K562 (cell line): ENCODE measurements around the gene MEA1. TPM values are rescaled to one million over a fixed set of nuclear protein-coding genes. Genes with fewer than 3 reads are reported as not detected.

Source experiments
- BHLHE40 ChIP-seq: IDR thresholded peaks from 2 replicates; pipeline ENCODE4 v1.6.1; 2011; ENCODE audit warnings: low read length, improper control_type of control experiment
- CEBPB ChIP-seq: fragments of 450-650 bp; IDR thresholded peaks from 2 replicates; pipeline ENCODE4 v1.6.1; 2016; ENCODE audit warnings: missing genetic modification characterization, missing compliant biosample characterization
- CEBPG ChIP-seq, 3 experiments: fragments of 200-800 bp in 1 of 3; sonication (Bioruptor generic) in 1 of 3; sonication (generic) in 1 of 3; formaldehyde crosslinking in 1 of 3; IDR thresholded peaks in 2 of 3; conservative IDR thresholded peaks in 1 of 3; 2 replicates each; pipeline versions ENCODE4 v1.6.1 to v1.8.0; 2016 to 2022; ENCODE audit warnings: missing compliant biosample characterization in 2 of 3, missing genetic modification characterization in 2 of 3, mild to moderate bottlenecking in 1 of 3, missing genetic modification reagents in 1 of 3
- CHD2 ChIP-seq: IDR thresholded peaks from 2 replicates; pipeline ENCODE4 v1.6.1; 2011; ENCODE audit warnings: low read depth, low read length
- CREM ChIP-seq: IDR thresholded peaks from 2 replicates; pipeline ENCODE4 v1.6.1; 2014; ENCODE audit warnings: antibody characterized with exemption, low read depth
- CXXC5 ChIP-seq: fragments of 250-450 bp; sonication (Bioruptor Pico); IDR thresholded peaks from 2 replicates; pipeline ENCODE4 v1.8.0; 2022; ENCODE audit warnings: inconsistent platforms, mild to moderate bottlenecking, moderate library complexity
- DACH1 ChIP-seq: fragments of 450-650 bp; IDR thresholded peaks from 2 replicates; pipeline ENCODE4 v1.6.1; 2018; ENCODE audit not compliant: partially characterized antibody
- DEAF1 ChIP-seq: fragments of 450-650 bp; formaldehyde crosslinking; IDR thresholded peaks from 2 replicates; pipeline ENCODE4 v1.4.0; 2020; ENCODE audit warnings: mild to moderate bottlenecking, moderate library complexity
- EGR1 ChIP-seq: fragments of 450-650 bp; conservative IDR thresholded peaks from 2 replicates; pipeline ENCODE4 v1.6.1; 2017; ENCODE audit warnings: mild to moderate bottlenecking
- FOXK2 ChIP-seq, 2 experiments: fragments of 450-650 bp; IDR thresholded peaks in 1 of 2; conservative IDR thresholded peaks in 1 of 2; 2 replicates each; pipeline ENCODE4 v1.6.1; 2016; ENCODE audit warnings: low read depth in 2 of 2, mild to moderate bottlenecking in 1 of 2
- HDGF ChIP-seq: fragments of 450-650 bp; IDR thresholded peaks from 2 replicates; pipeline ENCODE4 v1.6.1; 2016
- NR2C1 ChIP-seq, 2 experiments: fragments of 450-650 bp; IDR thresholded peaks; 2 replicates each; pipeline ENCODE4 v1.6.1; 2017; ENCODE audit warnings: mild to moderate bottlenecking in 2 of 2, antibody characterized with exemption in 1 of 2, inconsistent platforms in 1 of 2, missing compliant biosample characterization in 1 of 2, missing genetic modification characterization in 1 of 2
- SMAD2 ChIP-seq: fragments of 150-350 bp; IDR thresholded peaks from 2 replicates; pipeline ENCODE4 v1.6.1; 2014; ENCODE audit warnings: low read depth, mild to moderate bottlenecking, low read length
- TFAP4 ChIP-seq: sonication (generic); formaldehyde crosslinking; IDR thresholded peaks from 2 replicates; pipeline ENCODE4 v1.8.0; 2022; ENCODE audit warnings: missing genetic modification reagents, mild to moderate bottlenecking, moderate library complexity, borderline replicate concordance
- VEZF1 ChIP-seq: fragments of 200-800 bp; sonication (Bioruptor generic); IDR thresholded peaks from 2 replicates; pipeline ENCODE4 v1.6.1; 2017; ENCODE audit warnings: missing genetic modification characterization, missing compliant biosample characterization
- XRCC3 ChIP-seq: fragments of 450-650 bp; IDR thresholded peaks from 2 replicates; pipeline ENCODE4 v1.6.1; 2017; ENCODE audit warnings: mild to moderate bottlenecking, moderate library complexity
- ZNF134 ChIP-seq: fragments of 250-450 bp; sonication (Bioruptor Pico); conservative IDR thresholded peaks from 2 replicates; pipeline ENCODE4 v1.4.0; 2020
- ZNF609 ChIP-seq: sonication (generic); formaldehyde crosslinking; IDR thresholded peaks from 2 replicates; pipeline ENCODE4 v1.8.1; 2023; ENCODE audit warnings: missing genetic modification reagents, mild to moderate bottlenecking, borderline replicate concordance
- polyA plus RNA-seq, 8 experiments: library from polyadenylated mRNA; depleted of rRNA in 4 of 8; stranded (reverse) in 5 of 8; unstranded in 3 of 8; fragments of >200 nt; fragmentation: Nextera tagmentation in 2 of 8; fragmentation: Illumina TruSeq in 1 of 8; extraction: Ambion mirVana in 2 of 8; extraction: Trizol in 1 of 8; gene quantifications; 2 replicates each; pipeline versions ENCODE4 v1.2.1 to v1.2.3, GENCODE V29; 2011 to 2014; ENCODE audit warnings: inconsistent platforms in 1 of 8, missing spikeins in 1 of 8
- total RNA-seq, 7 experiments: library from RNA; depleted of rRNA in 6 of 7; stranded (reverse); fragments of >200 nt in 6 of 7; fragmentation: Illumina TruSeq in 2 of 7; extraction: Trizol in 2 of 7; gene quantifications; 2 replicates each; pipeline versions ENCODE4 v1.2.1 to v1.2.3, GENCODE V29; 2011 to 2021; ENCODE audit warnings: low replicate concordance in 1 of 7

Gene MEA1
- total and polyA plus RNA-seq, 9 of the 15 experiments (the other 6 are each of a cell fraction or from before 2014, with no cell fraction given) = 86.8 to 210 (median 152) TPM

GRCh38 chr6:42987533-42988451 is 26.0 kb downstream of the MEA1 start (continued):
- TF ChIP-seq CXXC5 (CRISPR knock-in tag) = peak; percentile 38; the same call in 1 of the 2 replicates
- peak; percentile 92 for TF ChIP-seq FOXK2 (conservative IDR thresholded peaks at IDR 0.05 in 1 of 2, IDR thresholded peaks at IDR 0.05 in 1 of 2; ENCODE audit: low read depth in 2 of 2)
- TF ChIP-seq DEAF1 (CRISPR knock-in tag) = no peak
- TF ChIP-seq DACH1 = peak; percentile 80
- peak; percentile 52 for TF ChIP-seq CEBPG (CRISPR knock-in tag; IDR thresholded peaks at IDR 0.05)
- peak; percentile 51 to 83; a peak in 3 of 4 replicates for TF ChIP-seq CEBPG (tag; conservative IDR thresholded peaks at IDR 0.05 in 1 of 2, IDR thresholded peaks at IDR 0.05 in 1 of 2)
- peak; percentile 87 for TF ChIP-seq ZNF134
- peak; percentile 99 for TF ChIP-seq TFAP4
- peak; percentile 50; the same call in 1 of the 2 replicates for TF ChIP-seq VEZF1 (CRISPR knock-in tag)
- no peak for TF ChIP-seq SMAD2
- TF ChIP-seq CEBPB (tag) = peak; percentile 94
- no peak for TF ChIP-seq CHD2
- peak; percentile 60 for TF ChIP-seq EGR1
- TF ChIP-seq XRCC3 = no peak
- TF ChIP-seq NR2C1 (IDR thresholded peaks at IDR 0.05) = peak; percentile 32; the same call in 1 of the 2 replicates
- no peak for TF ChIP-seq NR2C1 (tag; IDR thresholded peaks at IDR 0.05)
- peak; percentile 61; the same call in 1 of the 2 replicates for TF ChIP-seq HDGF
- peak; percentile 13; the same call in 1 of the 2 replicates for TF ChIP-seq BHLHE40
- TF ChIP-seq CREM = peak; percentile 37
- TF ChIP-seq ZNF609 (CRISPR knock-in tag) = 0 out of 2 replicates have a peak, but pooled peaks have one; percentile 27
